ENCODE data around the gene MAPK10.

DNA sequence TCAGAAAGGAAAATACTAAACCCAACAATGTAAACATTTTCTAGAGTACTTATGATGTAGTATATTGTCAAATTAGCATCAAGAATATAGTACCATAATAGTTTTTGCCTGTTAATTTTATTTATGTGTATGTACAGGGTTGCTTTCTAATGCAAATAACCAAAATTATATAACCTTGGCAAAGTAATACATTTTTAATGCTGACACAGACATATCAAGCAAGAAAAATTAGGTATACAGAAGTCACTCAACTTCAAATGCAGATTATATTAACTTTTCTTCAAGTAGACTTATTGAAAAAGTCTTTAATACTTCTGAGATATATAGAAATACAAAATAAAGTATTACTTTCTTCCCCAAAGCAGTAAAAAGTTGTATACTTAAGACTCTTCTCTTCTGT lies 44.3 kb downstream of the MAPK10 start:
- no peak for TF ChIP-seq REST (IDR thresholded peaks at IDR 0.05; ENCODE audit: unreplicated experiment)
- TF ChIP-seq STAT1 (IDR thresholded peaks at IDR 0.05; ENCODE audit: unreplicated experiment) = no peak
- no peak for TF ChIP-seq CTCF (conservative IDR thresholded peaks at IDR 0.05; ENCODE audit: low read depth in 2 of 2)
- TF ChIP-seq POLR2AphosphoS5 (IDR thresholded peaks at IDR 0.05; ENCODE audit: low read depth) = no peak
- no peak for TF ChIP-seq JUNB (IDR thresholded peaks at IDR 0.05; ENCODE audit: unreplicated experiment)
- TF ChIP-seq EZH2phosphoT487 (IDR thresholded peaks at IDR 0.05; ENCODE audit: unreplicated experiment) = no peak
- no peak for TF ChIP-seq CREB1 (CRISPR knock-in tag; IDR thresholded peaks at IDR 0.05; ENCODE audit: low read depth)
- TF ChIP-seq EZH2 (IDR thresholded peaks at IDR 0.05; ENCODE audit: low read depth, unreplicated experiment) = no peak
- TF ChIP-seq, protein P1, sequence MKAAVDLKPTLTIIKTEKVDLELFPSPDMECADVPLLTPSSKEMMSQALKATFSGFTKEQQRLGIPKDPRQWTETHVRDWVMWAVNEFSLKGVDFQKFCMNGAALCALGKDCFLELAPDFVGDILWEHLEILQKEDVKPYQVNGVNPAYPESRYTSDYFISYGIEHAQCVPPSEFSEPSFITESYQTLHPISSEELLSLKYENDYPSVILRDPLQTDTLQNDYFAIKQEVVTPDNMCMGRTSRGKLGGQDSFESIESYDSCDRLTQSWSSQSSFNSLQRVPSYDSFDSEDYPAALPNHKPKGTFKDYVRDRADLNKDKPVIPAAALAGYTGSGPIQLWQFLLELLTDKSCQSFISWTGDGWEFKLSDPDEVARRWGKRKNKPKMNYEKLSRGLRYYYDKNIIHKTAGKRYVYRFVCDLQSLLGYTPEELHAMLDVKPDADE (IDR thresholded peaks at IDR 0.05) = no peak
- TF ChIP-seq ZNF114 (CRISPR knock-in tag; IDR thresholded peaks at IDR 0.05) = no peak
- no peak for TF ChIP-seq ZNF331 (CRISPR knock-in tag; IDR thresholded peaks at IDR 0.05; ENCODE audit: low read depth)
- TF ChIP-seq NANOG (IDR thresholded peaks at IDR 0.05; ENCODE audit: borderline replicate concordance) = no peak
- TF ChIP-seq, protein P2, sequence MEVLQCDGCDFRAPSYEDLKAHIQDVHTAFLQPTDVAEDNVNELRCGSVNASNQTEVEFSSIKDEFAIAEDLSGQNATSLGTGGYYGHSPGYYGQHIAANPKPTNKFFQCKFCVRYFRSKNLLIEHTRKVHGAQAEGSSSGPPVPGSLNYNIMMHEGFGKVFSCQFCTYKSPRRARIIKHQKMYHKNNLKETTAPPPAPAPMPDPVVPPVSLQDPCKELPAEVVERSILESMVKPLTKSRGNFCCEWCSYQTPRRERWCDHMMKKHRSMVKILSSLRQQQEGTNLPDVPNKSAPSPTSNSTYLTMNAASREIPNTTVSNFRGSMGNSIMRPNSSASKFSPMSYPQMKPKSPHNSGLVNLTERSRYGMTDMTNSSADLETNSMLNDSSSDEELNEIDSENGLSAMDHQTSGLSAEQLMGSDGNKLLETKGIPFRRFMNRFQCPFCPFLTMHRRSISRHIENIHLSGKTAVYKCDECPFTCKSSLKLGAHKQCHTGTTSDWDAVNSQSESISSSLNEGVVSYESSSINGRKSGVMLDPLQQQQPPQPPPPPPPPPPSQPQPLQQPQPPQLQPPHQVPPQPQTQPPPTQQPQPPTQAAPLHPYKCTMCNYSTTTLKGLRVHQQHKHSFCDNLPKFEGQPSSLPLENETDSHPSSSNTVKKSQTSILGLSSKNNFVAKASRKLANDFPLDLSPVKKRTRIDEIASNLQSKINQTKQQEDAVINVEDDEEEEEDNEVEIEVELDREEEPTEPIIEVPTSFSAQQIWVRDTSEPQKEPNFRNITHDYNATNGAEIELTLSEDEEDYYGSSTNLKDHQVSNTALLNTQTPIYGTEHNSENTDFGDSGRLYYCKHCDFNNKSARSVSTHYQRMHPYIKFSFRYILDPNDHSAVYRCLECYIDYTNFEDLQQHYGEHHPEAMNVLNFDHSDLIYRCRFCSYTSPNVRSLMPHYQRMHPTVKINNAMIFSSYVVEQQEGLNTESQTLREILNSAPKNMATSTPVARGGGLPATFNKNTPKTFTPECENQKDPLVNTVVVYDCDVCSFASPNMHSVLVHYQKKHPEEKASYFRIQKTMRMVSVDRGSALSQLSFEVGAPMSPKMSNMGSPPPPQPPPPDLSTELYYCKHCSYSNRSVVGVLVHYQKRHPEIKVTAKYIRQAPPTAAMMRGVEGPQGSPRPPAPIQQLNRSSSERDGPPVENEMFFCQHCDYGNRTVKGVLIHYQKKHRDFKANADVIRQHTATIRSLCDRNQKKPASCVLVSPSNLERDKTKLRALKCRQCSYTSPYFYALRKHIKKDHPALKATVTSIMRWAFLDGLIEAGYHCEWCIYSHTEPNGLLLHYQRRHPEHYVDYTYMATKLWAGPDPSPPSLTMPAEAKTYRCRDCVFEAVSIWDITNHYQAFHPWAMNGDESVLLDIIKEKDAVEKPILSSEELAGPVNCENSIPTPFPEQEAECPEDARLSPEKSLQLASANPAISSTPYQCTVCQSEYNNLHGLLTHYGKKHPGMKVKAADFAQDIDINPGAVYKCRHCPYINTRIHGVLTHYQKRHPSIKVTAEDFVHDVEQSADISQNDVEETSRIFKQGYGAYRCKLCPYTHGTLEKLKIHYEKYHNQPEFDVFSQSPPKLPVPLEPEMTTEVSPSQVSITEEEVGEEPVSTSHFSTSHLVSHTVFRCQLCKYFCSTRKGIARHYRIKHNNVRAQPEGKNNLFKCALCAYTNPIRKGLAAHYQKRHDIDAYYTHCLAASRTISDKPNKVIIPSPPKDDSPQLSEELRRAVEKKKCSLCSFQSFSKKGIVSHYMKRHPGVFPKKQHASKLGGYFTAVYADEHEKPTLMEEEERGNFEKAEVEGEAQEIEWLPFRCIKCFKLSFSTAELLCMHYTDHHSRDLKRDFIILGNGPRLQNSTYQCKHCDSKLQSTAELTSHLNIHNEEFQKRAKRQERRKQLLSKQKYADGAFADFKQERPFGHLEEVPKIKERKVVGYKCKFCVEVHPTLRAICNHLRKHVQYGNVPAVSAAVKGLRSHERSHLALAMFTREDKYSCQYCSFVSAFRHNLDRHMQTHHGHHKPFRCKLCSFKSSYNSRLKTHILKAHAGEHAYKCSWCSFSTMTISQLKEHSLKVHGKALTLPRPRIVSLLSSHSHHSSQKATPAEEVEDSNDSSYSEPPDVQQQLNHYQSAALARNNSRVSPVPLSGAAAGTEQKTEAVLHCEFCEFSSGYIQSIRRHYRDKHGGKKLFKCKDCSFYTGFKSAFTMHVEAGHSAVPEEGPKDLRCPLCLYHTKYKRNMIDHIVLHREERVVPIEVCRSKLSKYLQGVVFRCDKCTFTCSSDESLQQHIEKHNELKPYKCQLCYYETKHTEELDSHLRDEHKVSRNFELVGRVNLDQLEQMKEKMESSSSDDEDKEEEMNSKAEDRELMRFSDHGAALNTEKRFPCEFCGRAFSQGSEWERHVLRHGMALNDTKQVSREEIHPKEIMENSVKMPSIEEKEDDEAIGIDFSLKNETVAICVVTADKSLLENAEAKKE (CRISPR knock-in tag; IDR thresholded peaks at IDR 0.05) = no peak

Data from GM23338 (cell line).